Inflammatory macrophage treated with lipopolysaccharide for 1 hour (primary cell): ENCODE measurements around the gene TRNP1.
"Not testable (repeated sequence)": the region's sequence is repeated elsewhere in the genome, so short reads cannot be mapped to it uniquely, and the experiment has no call there.

ENCODE experiments used
- DNase-seq, 2 donors: peaks; one replicate each; pipeline ENCODE4 v3.0.0-alpha.2; 2020 to 2022

The TRNP1 gene

DNA sequence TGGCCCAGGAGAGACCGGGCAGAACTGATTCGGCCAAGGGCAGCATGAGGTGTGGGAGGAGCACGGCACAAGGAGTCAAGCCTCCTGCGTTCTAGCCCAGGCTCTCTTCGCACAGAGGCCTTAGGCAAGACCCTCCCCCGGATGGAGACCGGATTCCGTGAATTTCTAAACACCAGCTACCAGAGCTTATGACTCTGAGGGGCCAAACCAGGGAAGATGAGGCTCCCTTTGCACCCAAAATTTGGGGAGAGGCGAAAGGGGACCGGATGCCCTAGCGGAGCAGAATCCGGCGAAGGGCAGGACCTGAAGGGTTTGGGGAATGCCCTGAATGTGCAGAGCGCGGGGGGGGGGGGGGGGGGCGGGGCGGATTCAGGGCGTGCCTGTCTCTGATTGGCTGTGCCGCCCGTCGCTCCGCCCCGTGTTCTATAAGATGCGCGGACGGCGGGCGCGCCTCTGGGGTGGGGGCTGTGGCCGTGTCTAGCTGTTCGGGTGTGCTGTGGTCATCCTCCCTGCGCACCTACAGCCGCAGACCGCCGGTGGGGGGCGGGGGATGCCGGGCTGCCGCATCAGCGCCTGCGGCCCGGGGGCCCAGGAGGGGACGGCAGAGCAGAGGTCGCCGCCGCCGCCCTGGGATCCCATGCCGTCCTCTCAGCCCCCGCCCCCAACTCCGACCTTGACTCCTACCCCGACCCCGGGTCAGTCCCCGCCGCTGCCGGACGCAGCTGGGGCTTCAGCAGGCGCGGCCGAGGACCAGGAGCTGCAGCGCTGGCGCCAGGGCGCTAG lies at the start of gene TRNP1:
Gene TRNP1, plus strand, starts transcription at position 456 of the 783 bp plus-strand sequence. Its CDS starts 95 bp downstream, at position 551.
- DNase-seq, result peak; percentile 28 to 64

DNA sequence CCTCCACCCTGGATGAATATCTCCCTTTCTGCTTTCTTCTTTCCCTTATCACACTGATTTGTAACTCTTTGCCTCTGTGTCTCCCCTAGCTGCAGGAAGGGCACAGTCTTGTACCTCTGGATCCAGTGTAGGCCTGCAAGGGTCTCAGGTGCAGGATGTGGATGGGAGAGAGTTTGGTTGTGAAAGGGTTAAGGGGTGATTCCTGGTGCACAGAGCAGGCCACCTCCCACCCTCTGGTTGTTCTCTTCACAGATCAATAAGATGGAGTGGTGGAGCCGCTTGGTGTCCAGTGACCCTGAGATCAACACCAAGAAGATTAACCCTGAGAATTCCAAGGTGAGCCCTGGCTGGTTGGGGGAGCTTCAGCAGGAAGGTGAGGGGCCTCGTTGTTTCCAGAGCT lies 48.4 kb upstream of the TRNP1 start:
- no peak for DNase-seq

DNA sequence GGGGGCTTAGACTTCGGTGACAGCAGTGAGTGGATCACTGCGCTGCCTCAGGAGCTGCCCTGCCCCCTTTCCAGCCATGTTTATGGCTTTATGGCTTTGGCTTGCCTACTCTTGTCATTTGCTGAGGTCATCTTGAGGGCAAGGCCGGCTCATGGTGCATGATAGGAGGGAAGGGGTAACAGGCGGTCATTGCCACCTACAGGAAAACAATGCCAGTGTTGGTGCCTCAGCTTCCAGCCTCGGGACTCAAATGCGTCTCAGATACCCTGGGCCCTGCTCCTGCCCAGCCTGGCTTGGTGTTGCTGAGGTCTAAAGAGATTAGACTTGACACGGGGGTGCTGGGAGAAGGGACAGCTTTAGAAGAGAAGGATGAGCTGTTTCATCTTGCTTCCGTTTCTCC lies 47.8 kb upstream of the TRNP1 start:
- DNase-seq, result no peak

DNA sequence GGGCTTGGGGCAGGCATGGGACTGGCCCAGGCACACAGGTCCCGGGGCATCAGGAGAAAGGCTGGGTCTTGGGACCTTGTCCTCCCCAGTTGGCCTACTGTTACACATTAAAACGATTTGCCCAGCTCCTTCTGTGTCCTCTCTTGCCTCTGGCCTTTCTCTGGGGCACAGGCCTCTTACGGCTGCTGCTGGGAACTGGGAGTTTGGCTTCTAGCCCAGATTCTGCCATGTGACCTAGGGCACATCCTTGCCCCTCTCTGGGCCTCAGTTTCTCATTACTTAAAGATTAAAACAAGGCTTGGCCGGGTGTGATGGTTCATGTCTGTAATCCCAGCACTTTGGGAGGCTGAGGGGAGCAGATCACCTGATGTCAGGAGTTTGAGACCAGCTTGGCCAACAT lies 47.2 kb upstream of the TRNP1 start:
- no peak for DNase-seq

DNA sequence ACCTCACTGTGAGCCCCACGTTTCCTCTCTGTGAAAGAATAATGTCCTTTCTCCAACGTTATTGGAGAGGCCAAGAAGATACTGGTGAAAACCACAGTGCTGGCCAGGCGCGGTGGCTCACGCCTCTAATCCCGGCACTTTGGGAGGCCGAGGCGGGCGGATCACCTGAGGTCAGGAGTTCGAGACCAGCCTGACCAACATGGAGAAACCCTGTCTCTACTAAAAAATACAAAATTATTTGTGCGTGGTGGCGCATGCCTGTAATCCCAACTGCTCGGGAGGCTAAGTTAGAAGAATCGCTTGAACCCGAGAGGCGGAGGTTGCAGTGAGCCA lies 44.8 kb upstream of the TRNP1 start:
- DNase-seq, result not testable (repeated sequence)

DNA sequence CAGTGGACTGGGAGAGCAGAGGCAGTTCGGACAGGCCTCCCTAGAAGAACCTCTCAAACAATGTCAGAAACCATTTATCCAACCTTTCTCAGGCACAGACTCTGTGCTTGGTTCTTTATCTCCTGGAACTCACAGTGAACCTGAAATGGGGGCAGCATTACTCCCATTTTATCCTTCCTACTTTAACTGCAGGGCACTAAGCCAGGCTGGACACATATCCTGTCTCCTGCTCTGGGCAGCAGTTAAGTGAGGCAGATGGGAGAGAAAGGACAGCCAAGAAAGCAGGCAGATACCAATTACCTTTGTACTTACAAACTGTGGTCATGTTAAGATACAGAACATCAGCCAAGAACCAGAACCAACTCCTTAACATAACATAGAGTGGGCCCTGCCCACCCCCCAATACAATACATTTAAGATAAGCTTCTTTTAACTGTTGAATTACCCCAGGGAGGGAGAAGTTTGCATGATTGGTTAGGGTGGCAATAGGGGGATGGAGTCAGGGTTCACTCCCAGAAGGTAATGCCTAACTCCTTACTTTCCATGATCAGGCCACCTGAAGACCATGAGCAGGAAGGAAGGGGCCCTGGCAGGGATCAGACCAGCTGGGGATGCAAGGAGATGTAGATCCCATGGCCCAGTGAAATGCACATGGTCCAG lies 44.1 kb upstream of the TRNP1 start:
- DNase-seq, result no peak

GRCh38 chr1:26949926-26950319 lies 43.6 kb upstream of the TRNP1 start:
- no peak for DNase-seq

DNA sequence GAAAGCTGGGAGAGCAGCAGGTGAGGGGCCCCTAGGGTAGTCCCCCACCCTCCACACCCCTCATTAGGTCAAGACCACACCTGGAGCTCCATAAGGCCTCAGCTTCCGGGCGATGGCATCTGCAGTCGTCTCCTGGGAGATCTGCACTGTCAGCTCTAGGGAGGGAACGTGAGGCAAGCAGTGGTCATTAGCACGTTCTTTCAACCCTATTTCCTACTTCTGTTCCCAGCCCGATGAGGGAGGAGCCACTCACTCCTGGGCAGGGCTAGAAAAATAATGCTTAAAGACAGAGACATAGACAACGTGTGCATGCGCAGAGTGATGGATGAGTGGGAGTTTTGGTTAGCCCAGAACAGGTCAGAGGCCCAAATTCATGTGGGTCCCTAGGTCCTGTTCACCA lies 42.9 kb upstream of the TRNP1 start:
- no peak for DNase-seq

- DNase-seq, result no peak
Measured at GRCh38 chr1:26951216-26951615, 42.3 kb upstream of the TRNP1 start.

DNA sequence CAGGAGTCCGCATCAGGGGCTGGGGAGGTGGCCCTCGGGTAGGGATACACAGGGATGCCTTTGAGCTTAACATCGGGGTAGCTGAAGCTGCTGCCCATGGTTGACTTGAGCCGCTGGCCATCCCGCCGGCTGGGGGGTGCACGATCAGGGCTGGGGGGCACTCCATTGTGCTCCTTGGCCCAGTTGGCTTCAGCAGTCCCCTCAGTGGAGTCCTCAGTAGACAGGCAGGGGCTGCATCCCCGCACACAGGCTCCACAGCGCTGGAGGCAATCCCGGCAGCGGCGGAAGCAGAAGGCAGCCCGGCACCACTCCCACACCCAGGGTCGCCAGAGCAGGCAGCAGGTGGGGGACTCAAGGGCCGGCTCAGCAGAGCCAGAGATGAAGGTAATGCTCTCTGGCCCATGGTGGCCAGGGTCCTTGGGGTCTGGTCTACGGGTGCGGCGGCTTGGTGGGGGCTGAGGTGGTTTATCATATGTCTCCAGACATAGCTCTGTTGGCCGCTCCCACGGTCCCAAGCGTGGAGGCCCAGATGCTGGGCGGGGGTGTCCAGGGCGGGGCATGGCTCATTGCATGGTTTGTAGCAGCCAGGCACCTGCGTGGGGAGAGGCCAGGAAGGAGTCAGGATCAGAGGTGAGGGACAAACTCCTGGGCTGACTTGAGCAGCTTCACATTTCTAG lies 41.5 kb upstream of the TRNP1 start:
- no peak for DNase-seq

GRCh38 chr1:26953374-26953773 lies 40.1 kb upstream of the TRNP1 start:
- no peak for DNase-seq

- no peak for DNase-seq
Measured at GRCh38 chr1:26956321-26956720, 37.2 kb upstream of the TRNP1 start.

DNA sequence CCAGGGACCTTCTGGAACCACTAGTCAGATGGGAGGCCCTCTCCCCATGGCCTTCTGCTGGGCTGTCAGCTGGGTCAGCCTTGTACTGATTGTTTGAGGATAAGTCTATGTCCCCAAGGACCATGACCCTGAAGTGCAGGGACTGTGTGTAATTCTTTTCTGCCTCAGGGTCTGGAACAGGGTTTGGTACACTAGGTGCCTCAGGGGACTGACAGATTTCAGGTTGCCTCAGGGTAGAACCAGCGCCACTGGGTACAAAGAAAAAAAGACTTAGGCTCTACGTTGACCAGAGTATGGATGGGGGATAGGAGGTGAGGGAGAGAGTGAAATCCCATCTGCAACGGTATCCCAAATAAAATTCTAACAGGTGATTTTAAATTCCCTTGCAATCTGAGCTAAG lies 36.2 kb upstream of the TRNP1 start:
- no peak for DNase-seq

DNA sequence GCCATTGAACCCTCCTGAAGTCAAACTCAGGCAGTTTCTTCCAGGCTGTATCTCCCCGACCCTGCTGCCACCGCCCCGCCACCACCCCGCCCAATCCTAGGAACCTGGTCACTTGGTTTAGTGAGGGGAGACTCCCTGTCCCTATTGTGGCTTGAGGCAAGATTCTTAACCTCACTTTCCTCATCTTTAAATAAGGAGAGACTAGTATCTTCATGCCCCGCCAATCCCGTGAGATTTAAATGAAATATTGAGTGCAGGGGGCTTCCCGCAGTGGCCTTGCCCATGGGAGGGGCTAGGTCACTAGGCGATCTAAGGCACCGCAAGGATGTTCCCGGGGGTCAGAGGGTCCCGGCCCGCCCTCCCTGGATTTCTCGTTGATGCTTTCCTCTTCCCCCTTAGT lies 34.2 kb upstream of the TRNP1 start:
- DNase-seq, result no peak

DNA sequence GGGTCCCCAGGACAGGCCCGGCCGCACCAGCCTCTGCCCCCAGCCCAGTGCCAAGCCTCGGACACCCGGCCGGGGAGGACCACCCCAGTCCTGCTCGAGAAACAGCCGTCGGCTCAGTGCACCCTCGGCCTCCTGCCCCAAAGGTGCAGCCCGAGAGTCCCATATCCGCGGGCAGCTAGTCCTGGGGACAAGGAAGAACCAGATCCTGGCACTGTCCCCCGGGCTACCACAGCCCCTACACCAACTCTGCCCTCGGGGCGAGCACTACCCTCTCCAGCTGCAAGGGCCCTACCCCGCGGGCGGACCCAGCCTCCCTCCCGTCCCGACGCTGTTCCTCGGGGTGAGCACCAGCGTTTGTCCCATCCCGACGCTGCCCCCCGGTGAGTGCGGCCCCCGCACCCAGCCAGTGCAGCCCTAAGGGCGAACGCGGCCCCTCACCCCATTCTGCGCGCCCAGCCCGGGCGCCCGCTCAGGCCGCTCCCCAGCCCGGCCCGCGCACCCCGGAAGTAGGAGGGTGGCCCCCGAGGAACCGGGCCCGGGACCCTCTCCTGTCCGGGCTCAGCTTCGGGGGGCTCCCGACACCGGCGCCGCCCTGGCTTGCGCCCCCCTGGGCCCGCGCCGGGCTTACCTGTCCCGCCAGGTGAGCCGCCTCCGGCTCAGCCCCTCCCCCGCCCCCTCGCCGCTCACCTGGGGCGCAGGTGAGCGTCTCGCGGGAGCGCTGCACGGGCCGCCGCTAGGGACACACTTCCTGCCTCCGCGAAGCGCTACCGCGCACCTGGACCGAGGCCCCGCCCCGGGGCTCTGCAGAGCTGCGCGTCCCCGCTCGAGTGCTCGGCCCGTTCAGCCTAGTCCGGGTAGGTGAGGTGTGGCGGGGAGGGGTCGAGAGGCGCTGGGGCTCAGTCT lies 33.5 kb upstream of the TRNP1 start, which contains the start of gene KDF1:
Gene KDF1, minus strand, starts transcription at position 747 of the 903 bp plus-strand sequence. CDS start 8,088 bp downstream, outside the sequence.
- DNase-seq, result no peak

DNA sequence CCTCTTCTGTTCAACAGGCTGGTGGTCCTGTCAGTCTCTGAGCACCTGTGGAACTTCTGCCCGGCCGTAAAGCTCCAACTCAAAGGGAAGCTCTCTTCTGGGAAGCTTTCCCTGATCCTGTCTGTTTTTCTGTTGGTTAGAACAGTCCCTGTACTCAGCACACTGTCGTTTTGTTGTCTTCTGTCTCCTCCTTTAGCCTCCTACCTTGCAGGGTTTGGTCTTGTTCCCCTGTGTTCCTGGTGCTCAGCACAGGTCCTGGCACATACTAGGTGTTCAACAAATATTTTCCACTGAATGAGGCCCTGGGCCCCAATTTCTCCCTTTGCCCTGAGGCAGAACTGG lies 32.9 kb upstream of the TRNP1 start:
- no peak for DNase-seq

GRCh38 chr1:26961826-26962225 lies 31.7 kb upstream of the TRNP1 start:
- DNase-seq, result no peak

GRCh38 chr1:26965213-26965612 lies 28.3 kb upstream of the TRNP1 start:
- DNase-seq, result no peak

GRCh38 chr1:26965628-26966027 lies 27.9 kb upstream of the TRNP1 start:
- DNase-seq, result no peak

- DNase-seq, result no peak
Measured at GRCh38 chr1:26970810-26971209, 22.7 kb upstream of the TRNP1 start.

GRCh38 chr1:26971590-26971989 lies 21.9 kb upstream of the TRNP1 start:
- DNase-seq, result no peak

GRCh38 chr1:26972390-26972789 lies 21.1 kb upstream of the TRNP1 start:
- DNase-seq, result no peak

DNA sequence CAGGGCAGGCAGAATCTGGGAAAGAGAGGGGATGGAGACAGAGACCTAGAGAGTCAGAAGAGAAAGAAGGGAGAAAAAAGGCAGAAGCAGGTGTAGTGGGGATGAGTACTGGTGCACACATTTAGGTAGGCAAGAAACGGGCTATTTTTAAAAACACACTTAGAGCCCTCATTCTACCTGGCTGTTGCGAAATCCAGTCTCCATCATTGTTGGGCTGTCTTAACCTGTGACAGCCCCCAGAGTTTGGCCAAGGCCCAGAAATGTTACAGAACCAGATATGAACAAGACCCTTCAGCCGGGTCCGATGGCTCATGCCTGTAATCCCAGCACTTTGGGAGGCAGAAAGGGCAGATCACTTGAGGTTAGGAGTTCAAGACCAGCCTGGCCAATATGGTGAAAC lies 20.7 kb upstream of the TRNP1 start:
- DNase-seq, result no peak
